ENCODE data around the gene ALLC.

GRCh38 chr2:3680548-3681345 lies 22.7 kb downstream of the ALLC start:
- TF ChIP-seq CTCF (conservative IDR thresholded peaks at IDR 0.05; ENCODE audit: low read length) (no peak), EZH2phosphoT487 (IDR thresholded peaks at IDR 0.05; ENCODE audit: borderline replicate concordance) (no peak)

All from Loucy (cell line).